ENCODE measurements around the gene LCE1F.

Gene LCE1F

DNA sequence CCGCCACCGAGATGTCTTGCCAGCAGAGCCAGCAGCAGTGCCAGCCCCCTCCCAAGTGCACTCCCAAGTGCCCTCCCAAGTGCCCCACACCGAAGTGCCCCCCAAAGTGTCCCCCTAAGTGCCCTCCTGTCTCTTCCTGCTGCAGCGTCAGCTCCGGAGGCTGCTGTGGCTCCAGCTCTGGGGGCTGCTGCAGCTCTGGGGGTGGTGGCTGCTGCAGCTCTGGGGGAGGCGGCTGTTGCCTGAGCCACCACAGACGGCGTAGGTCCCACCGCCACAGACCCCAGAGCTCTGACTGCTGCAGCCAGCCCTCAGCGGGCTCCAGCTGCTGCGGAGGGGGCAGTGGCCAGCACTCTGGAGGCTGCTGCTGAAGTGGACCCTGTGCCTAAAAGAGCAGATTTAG, 1.4 kb downstream of the LCE1F start:
- no peak for DNase-seq (ENCODE audit: low read depth)

DNA sequence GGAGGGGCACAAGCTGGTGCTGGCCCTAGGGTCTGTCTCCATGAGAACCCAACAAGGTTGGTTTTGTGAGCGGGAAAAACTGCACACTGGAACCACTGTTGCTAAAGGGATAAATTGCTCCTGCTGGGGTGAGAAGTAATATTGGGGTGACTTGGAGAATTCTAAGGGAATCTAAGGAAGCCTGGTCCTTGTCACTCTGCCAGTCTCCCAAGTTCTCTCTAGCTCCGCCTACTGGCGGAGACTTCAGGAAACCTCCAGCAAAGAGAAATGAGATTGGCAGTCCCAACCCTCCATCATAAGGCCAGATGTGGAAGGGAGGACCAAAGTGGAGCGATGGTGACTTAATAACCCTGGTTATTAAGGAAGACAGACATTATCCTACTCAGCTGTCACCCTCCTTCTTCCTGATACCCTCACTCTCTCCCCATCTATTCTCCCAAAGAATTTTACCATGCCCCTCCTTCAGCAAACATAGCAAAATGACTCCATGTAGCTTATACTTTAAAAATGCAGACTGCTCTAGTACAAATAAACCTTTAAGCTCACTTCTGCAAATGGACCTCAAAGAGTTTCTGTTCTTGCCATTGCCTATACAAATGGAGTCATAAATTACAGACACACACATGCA, 2.7 kb downstream of the LCE1F start:
- DNase-seq (ENCODE audit: low read depth) = no peak

DNA sequence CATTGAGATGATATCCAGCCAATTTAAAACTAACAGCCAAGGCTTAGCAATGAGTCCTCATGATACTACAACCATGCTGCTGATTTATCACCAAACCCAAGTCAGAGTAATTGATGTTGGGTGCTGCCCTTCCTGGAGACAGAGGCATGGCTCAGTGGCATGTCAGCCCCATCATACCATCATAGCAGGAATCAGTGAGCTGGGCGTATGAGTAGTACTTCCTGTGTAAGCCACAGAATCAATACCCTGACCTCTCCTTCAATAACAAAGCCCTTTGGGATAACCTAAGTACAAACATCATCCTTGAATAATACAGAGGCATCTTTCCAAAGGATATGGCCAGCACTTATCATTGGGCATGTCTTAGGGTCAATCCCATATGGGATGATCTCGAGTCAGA, 8.2 kb downstream of the LCE1F start:
- no peak for DNase-seq (ENCODE audit: low read depth)

DNA sequence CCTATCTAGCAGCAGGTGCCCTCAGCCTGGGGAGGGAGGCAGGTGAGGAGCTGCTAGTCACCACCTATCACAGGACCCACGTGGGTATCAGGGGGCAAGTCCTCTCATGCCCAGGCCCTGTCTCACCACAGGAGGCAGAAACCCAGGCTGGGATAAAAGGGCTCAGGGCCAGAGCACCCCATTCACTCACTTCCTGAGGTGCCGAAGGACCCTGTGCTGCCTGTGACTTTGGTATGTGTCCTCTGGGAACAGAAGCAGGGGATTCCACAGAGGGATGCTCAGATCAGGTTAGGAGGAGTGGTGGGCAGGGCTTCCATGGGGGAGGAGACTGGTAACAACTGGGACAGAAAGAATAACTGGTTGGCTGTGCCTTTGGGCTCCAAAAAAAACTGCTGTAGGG, 11.1 kb downstream of the LCE1F start, which contains the start of gene LCE1E:
Gene LCE1E, plus strand, starts transcription at position 181 of the 400 bp plus-strand sequence. CDS start 1,043 bp downstream, outside the sequence.
- no peak for DNase-seq (ENCODE audit: low read depth)

DNA sequence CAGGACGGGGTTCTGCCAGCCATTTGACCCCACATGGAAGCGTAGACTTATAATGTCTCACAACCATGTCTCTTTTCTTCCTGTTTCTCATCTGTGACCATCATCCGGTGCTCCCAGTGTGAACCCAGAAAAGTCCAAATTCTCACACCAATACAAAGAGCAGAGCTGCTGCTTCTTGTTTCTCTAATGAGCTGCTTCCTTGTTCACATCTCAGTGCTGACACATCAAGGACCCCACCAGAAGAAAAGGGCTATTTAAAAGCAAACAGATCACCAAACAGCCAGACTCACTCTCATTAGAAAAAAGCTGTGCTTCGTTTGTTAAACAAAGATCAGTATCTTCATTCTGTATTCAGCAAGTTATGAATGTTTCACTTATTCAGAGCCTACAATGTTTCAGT, 20.7 kb downstream of the LCE1F start:
- no peak for DNase-seq (ENCODE audit: low read depth)

DNA sequence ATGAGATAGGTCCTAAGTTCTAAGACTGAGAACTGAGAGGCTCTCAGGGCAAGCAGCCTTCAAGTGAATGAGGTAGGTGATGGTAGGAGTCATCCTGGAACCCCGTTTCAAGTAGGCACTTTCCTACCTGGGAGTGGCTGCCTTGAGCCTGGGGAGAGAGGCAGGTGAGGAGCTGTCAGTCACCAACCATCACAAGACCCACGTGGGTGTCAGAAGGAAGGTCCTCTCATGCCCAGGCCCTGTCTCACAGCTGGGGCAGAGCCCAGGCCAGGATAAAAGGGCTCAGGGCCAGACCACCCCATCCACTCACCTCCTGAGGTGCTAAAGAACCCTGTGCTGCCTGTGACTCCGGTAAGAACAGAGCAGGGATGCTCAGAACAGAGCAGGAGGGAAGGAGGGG, 21.5 kb downstream of the LCE1F start, which contains the start of gene LCE1D:
Gene LCE1D, plus strand, starts transcription at position 301 of the 400 bp plus-strand sequence. CDS start 1,074 bp downstream, outside the sequence.
- DNase-seq (ENCODE audit: low read depth) = no peak

DNA sequence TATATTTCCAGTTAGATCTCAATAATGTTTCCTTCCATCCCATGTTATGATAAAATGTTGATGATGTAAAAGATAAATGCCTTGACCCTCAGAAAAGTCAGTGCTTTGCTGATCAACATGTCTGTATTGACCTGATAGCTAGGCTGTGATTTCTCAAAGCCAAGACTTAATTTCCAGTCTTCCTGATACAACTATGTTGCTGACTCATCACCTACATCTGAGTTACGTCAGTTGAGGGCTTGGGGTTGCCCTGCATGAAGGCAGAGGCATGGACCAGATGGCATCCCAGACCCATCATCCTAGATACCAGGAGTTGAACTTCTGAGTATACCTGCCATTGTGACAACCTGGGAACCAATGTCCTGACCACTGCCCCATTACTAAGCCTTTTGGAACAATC, 26.4 kb downstream of the LCE1F start:
- no peak for DNase-seq (ENCODE audit: low read depth)

DNA sequence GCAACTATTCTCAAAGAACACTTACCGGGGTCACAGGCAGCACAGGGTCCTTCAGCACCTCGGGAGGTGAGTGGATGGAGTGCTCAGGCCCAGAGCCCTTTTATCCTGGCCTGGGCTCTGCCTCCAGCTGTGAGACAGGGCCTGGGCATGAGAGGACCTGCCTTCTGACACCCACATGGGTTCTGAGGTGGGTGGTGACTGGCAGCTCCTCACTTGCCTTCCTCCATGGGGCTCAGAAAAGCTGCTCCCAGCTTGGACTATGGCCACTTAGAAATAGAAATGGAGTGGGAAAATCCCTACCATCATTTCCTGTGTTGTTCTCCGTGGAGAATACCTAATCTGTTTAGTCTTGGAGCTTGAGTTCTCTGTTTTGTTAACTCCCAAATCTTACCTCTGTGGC, 31.6 kb downstream of the LCE1F start, which contains the start of gene LCE1C:
Gene LCE1C, minus strand, starts transcription at position 76 of the 400 bp plus-strand sequence. CDS start 1,173 bp downstream, outside the sequence.
- DNase-seq (ENCODE audit: low read depth) = no peak

DNA sequence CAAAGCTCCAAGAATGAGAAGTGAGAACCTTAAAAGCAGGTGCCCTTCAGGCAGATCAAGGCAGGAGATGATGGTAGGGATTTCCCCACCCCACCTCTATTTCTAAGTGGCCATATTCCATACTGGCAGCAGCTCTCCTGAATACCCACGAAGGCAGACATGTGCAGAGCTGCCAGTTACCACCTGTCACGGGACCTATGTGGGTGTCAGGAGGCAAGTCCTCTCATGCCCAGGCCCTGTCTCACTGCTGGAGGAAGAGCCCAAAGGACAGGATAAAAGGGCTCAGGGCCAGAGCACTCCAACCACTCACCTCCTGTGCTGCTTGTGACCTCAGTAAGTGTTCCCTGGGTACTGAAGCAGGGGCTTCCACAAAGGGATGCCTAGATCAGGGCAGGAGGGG, 36.1 kb downstream of the LCE1F start:
- DNase-seq (ENCODE audit: low read depth) = no peak

DNA sequence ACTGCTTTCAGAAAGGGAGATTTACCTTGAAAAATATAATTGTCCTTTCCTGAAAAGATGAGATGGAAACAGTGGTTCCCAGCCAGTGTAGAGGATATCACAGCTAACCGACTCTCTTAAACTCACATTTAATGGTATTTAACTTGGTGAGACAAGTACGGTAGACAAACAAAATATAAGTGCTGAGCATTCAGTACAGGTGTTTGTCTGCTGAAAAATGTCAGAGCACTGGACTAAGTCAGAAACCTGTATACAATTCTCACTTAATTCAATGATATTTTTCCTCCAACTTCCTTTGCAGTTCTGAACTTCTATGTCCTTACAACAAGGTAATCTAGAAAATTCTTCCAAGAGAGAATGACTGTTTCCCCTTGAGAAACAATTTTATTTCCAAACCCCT, 36.7 kb downstream of the LCE1F start, which contains the start of gene LCE1B:
Gene LCE1B, plus strand, starts transcription at position 301 of the 400 bp plus-strand sequence. CDS start 476 bp downstream, outside the sequence.
- no peak for DNase-seq (ENCODE audit: low read depth)

DNA sequence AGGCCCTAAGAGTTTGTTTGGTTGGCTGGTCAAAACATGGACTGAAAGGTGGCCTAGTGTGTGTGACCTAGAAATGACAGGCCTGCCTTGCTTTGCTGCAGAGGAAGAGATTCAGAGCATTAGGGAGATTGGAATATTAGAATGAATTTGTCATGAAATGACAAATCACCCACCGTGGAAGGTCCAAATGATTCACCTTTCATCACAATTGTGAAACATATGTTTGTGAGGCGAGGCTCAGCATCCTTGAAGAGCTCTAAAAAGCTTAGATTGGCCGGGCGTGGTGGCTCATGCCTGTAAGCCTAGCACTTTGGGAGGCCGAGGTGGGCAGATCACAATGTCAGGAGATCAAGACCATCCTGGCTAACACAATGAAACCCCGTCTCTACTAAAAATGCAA, 42.4 kb downstream of the LCE1F start:
- DNase-seq (ENCODE audit: low read depth) = no peak

DNA sequence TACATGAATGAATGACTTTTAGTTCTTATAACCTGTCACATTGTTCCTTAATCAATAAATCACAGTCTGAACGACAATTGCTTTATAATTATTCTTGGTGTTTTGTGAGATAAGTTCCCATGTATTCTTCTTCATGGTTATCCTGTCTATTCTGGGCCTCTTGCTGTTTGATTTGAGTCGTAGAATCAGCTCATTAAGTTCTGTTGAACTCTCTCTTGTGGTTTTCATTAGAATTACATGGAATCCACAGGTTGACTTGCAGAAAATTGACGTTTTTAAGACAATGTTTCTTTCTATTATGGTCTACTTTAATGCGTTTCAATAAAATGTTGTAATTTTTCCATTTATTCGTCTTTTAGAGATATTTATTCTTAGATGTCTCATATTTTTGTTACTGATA, 48.4 kb downstream of the LCE1F start:
- no peak for DNase-seq (ENCODE audit: low read depth)

DNA sequence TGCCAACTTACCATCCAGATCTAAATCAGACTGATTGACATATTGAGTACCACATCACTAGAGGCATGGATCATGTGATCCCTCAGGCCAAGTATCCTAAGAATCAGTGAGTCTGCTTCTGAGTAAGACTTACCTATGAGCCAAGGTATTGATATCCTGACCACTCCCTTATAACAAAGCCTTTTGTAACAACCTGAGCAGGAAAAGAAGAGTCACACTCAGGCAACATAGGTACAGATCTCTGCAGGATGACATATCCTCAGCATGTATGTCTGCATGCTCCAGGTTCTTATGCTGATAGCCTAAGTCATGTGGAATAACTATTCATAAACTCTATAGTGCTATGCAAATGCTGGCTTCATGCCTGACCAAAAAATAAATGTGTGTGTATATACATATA, 50.0 kb downstream of the LCE1F start:
- no peak for DNase-seq (ENCODE audit: low read depth)

Measured in fibroblast of gingiva (primary cell).